ENCODE measurements around the gene COL18A1. TPM values are rescaled to one million over a fixed set of nuclear protein-coding genes. Genes with fewer than 3 reads are reported as not detected.

COL18A1 gene
- total RNA-seq, 1 donor from 2014 or later = 266 TPM

- DNase-seq (ENCODE audit: low spot score) = no peak
Measured at GRCh38 chr21:45506241-45506817, 101.4 kb downstream of the COL18A1 start.

- no peak for DNase-seq (ENCODE audit: low spot score)
Measured at GRCh38 chr21:45506836-45507522, 102.0 kb downstream of the COL18A1 start.

- DNase-seq (ENCODE audit: low spot score) = no peak
Measured at GRCh38 chr21:45507523-45507875, 102.5 kb downstream of the COL18A1 start.

DNA sequence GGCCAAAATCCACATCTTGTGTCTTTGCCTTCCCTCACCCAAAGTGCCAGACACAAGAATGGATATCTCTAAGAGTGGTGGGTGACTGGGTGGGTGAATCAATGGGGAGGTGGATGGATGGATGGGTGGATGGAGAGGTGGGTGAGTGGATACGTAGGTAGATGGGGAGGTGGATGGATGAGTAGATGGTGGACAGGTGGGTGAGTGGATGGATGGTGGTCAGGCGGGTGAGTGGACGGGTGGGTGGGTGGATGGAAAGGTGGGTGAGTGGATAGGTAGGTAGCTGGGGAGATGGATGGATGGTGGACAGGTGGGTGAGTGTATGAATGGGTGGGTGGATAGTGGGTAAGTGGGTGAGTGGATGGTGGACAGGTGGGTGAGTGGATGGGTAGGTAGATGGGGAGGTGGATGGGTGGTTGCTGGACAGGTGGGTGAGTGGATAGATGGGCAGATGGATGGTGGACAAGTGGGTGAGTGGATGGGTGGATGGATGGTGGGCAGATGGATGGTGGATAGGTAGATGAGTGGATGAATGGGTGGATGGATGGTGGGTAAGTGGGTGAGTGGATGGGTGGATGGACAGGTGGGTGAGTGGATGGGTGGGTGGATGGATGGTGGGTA lies 103.0 kb downstream of the COL18A1 start:
- DNase-seq (ENCODE audit: low spot score) = no peak

DNA sequence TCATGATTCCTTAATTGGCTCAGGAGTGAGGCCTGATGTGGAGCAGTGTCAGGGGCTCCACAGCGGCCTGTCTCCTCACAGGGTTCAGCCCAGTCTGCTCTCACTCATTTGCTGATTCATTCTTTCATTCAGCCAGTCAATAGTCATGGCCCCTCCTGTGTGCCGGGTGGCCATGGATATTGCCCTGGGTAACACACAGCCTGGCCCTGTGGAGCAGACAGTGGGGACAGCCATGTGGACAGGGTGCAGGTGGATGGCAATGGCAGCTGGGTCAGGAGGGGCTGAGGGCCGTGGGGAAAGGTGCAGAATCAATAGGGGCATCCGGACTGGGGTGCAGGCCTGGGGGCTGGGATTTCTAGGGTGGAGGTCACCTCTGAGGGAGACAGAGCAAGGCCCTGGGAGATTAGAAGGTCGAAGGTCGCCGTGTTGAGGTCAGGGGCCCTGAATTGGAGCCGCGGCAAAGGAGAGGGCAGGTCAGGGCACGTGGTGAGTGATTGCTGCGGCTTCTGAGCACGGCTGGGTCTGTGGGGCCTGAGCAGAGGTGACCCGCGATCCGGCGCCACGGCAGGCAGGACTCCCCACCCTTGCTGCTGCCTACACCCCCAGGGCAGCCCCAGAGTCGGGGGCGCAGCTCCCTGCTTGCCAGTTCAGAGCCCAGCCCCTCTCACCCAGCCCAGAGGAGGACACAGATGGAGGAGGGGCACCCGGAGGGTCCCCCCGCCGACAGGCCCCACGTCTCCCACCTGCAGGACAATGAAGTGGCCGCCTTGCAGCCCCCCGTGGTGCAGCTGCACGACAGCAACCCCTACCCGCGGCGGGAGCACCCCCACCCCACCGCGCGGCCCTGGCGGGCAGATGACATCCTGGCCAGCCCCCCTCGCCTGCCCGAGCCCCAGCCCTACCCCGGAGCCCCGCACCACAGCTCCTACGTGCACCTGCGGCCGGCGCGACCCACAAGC lies 103.9 kb downstream of the COL18A1 start:
- no peak for DNase-seq (ENCODE audit: low spot score)

DNA sequence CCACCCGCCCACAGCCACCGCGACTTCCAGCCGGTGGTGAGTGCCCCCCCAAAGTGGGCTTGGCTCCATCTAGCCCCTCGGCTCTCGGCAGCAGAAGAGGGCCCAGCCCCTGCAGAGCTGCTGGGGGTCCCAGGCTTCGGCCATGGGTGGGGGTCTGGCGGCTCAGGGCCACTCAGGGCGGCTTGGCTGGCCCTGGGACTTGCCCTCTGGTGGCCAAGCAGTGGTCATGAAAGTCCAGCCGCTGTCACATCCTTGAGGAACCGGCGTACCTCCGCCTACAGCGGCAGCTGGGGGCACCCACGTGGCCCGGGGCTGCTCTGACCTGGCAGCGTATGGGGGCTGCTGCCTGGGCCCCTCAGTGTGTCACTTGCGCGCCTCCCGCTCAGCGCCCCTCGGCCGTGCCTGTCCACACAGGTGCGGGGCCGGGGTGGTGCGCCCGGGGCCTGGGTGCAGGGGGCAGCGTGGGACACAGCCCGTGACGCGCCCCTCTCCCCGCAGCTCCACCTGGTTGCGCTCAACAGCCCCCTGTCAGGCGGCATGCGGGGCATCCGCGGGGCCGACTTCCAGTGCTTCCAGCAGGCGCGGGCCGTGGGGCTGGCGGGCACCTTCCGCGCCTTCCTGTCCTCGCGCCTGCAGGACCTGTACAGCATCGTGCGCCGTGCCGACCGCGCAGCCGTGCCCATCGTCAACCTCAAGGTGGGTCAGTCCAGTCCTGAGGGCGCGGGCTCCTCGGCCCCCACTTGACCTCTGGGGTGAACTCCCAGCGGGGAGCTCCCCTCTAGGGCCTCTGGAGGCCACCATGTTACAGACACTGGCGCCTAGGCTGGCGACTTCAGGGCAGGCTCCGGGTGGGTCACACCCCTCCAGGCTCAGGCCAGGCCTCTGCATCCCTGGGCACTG lies 104.9 kb downstream of the COL18A1 start:
- DNase-seq (ENCODE audit: low spot score) = no peak

DNA sequence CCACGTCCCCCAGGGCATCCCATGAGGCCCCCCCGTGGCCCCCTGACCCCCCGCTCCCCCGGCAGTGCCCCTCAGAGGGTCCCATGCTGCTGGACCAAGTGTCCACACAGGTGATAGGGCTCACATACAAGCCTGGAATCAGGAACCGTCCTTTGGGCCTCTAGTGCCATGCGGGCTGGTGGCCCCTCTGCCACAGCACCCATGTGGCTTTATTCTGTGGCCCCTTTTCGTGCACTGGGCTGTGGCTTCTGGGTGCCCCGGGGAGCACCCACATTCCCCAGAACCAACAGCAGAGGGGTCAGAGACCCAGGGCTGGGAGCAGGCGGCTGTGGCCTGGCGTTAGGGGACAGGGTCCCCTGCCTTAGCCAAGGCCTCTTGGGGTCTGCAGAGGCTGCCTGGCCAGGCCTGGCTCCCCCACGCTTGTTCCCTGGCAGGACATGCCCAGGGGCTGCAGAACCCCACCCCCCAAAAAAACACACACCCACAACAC lies 105.5 kb downstream of the COL18A1 start:
- DNase-seq (ENCODE audit: low spot score) = no peak

- DNase-seq (ENCODE audit: low spot score) = no peak
Measured at GRCh38 chr21:45511007-45511406, 106.0 kb downstream of the COL18A1 start.

DNA sequence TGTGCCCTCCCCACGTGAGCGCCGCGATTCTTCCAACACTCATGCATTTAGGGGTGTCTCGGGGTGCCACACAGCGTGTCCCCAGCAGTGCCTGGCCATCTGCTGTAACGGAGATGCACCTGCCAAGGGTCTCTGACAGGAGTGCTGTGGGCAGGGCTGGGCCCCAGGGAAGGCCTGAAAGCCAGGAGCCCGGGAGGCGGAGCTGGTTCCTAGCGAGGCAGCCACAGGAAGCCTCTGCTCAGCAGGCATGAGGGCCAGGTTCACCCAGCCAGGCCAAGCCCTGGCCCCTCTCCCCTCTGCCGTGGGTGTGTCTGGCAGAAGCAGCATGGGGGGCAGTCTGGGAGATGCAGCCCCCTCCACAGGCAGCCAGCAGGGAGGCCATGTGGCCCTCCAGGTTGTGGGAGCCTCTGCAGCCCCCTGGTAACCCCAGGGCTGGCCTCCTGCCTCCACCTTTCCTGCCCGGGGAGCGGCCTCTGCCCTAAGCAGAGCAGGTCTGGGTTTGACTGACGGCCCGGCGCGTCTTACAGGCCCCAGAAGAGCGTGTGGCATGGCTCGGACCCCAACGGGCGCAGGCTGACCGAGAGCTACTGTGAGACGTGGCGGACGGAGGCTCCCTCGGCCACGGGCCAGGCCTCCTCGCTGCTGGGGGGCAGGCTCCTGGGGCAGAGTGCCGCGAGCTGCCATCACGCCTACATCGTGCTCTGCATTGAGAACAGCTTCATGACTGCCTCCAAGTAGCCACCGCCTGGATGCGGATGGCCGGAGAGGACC lies 106.9 kb downstream of the COL18A1 start:
- no peak for DNase-seq (ENCODE audit: low spot score)

- no peak for DNase-seq (ENCODE audit: low spot score)
Measured at GRCh38 chr21:45512626-45513002, 107.6 kb downstream of the COL18A1 start.

- no peak for DNase-seq (ENCODE audit: low spot score)
Measured at GRCh38 chr21:45513003-45513717, 108.2 kb downstream of the COL18A1 start.

GRCh38 chr21:45513741-45514310 lies 108.9 kb downstream of the COL18A1 start:
- DNase-seq (ENCODE audit: low spot score) = no peak

GRCh38 chr21:45514311-45515021 lies 109.5 kb downstream of the COL18A1 start:
- DNase-seq (ENCODE audit: low spot score) = no peak

- no peak for DNase-seq (ENCODE audit: low spot score)
Measured at GRCh38 chr21:45515241-45516061, 110.5 kb downstream of the COL18A1 start.

DNA sequence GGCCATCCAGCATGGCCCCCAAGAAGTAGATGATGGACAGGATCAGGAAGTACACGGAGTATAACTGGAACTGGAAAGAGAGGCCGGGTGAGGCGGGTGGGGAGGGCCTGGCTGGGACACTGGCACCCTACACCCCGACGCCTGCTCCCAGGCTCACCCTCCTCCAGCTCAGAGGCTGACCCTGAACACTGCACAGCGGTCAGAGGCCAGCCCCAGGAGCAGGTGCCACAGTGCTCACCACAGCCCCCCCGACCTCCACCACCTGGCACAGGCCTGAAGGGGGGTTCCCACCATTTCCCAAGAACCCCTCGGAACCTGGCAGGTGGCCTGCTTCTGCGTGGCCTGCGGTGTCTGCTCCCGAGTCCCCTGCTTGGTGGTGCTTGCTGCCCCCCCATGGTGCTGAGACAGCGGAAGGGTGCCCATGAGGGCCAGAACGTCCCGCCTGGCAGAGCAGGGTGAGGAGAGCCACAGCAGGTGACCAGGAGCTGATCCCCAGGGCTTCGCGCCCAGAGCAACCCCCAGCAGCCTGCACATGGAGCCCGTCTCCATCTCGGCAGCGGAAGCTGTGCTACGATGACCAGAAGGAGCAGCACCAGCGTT lies 111.2 kb downstream of the COL18A1 start:
- no peak for DNase-seq (ENCODE audit: low spot score)

- DNase-seq (ENCODE audit: low spot score) = no peak
Measured at GRCh38 chr21:45516671-45517151, 111.7 kb downstream of the COL18A1 start.
